ENCODE results near the gene OR5B17. TPM values are rescaled to one million over a fixed set of nuclear protein-coding genes. Genes with fewer than 3 reads are reported as not detected.

Gene OR5B17
- total and polyA plus RNA-seq, 10 of the 15 experiments (the other 5 are each of a cell fraction or from before 2014, with no cell fraction given), result not detected

- ChIA-PET CTCF (no interaction called here), SMC1A (ENCODE audit: uncharacterized antibody, unreplicated experiment) (no interaction called here), POLR2A (no interaction called here), RAD21 (ENCODE audit: unreplicated experiment) (no interaction called here)
- DNase-seq (ENCODE audit: low read depth, low spot score), result no peak
- FAIRE-seq, result no peak
- Histone ChIP-seq H2AFZ (ENCODE audit: control insufficient read depth, low read depth, low read length) (no peak overlapping the region), H3K27me3 (replicated peaks in 1 of 2; ENCODE audit: control insufficient read depth in 2 of 2, insufficient read depth in 2 of 2, low read length in 1 of 2) (no peaks in the 10 kb centered on the region), H3K36me3 (ENCODE audit: control insufficient read depth in 2 of 2, insufficient read depth in 2 of 2, low read length in 1 of 2) (no peaks in the 10 kb centered on the region), H3K79me2 (ENCODE audit: control insufficient read depth, insufficient read depth, low read length) (no peaks in the 10 kb centered on the region), H4K20me1 (ENCODE audit: control insufficient read depth, insufficient read depth) (no peaks in the 10 kb centered on the region), H3K4me1 (ENCODE audit: control insufficient read depth, insufficient read depth, low read length) (no peaks in the 10 kb centered on the region), H3K4me2 (ENCODE audit: control insufficient read depth, insufficient read depth) (no peak overlapping the region), H3K27ac (ENCODE audit: control insufficient read depth, insufficient read depth) (no peak overlapping the region), H3K4me3 (no peak overlapping the region), H3K9me3 (replicated peaks; ENCODE audit: control insufficient read depth, insufficient read depth, low read length) (no peaks in the 10 kb centered on the region), H3K9ac (ENCODE audit: control insufficient read depth, insufficient read depth, low read length) (no peak overlapping the region)
- TF ChIP-seq CBX3 (IDR thresholded peaks at IDR 0.05; ENCODE audit: borderline replicate concordance, low read depth) (no peak), MTA3 (IDR thresholded peaks at IDR 0.05; ENCODE audit: borderline replicate concordance, low read length) (no peak), SIX5 (IDR thresholded peaks at IDR 0.05; ENCODE audit: low read depth, low read length, severe bottlenecking) (no peak), HCFC1 (IDR thresholded peaks at IDR 0.05; ENCODE audit: low read length) (no peak), CREB1 (IDR thresholded peaks at IDR 0.05; ENCODE audit: low read depth) (no peak), HSF1 (IDR thresholded peaks at IDR 0.05; ENCODE audit: low read depth, low read length) (no peak), DPF2 (IDR thresholded peaks at IDR 0.05) (no peak), ZSCAN29 (IDR thresholded peaks at IDR 0.05) (no peak), SPI1 (IDR thresholded peaks at IDR 0.05; ENCODE audit: borderline replicate concordance, insufficient read depth, low read depth, low read length) (no peak)
- TF ChIP-seq, protein P1, sequence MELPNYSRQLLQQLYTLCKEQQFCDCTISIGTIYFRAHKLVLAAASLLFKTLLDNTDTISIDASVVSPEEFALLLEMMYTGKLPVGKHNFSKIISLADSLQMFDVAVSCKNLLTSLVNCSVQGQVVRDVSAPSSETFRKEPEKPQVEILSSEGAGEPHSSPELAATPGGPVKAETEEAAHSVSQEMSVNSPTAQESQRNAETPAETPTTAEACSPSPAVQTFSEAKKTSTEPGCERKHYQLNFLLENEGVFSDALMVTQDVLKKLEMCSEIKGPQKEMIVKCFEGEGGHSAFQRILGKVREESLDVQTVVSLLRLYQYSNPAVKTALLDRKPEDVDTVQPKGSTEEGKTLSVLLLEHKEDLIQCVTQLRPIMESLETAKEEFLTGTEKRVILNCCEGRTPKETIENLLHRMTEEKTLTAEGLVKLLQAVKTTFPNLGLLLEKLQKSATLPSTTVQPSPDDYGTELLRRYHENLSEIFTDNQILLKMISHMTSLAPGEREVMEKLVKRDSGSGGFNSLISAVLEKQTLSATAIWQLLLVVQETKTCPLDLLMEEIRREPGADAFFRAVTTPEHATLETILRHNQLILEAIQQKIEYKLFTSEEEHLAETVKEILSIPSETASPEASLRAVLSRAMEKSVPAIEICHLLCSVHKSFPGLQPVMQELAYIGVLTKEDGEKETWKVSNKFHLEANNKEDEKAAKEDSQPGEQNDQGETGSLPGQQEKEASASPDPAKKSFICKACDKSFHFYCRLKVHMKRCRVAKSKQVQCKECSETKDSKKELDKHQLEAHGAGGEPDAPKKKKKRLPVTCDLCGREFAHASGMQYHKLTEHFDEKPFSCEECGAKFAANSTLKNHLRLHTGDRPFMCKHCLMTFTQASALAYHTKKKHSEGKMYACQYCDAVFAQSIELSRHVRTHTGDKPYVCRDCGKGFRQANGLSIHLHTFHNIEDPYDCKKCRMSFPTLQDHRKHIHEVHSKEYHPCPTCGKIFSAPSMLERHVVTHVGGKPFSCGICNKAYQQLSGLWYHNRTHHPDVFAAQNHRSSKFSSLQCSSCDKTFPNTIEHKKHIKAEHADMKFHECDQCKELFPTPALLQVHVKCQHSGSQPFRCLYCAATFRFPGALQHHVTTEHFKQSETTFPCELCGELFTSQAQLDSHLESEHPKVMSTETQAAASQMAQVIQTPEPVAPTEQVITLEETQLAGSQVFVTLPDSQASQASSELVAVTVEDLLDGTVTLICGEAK (IDR thresholded peaks at IDR 0.05; ENCODE audit: borderline replicate concordance), result no peak
- ATAC-seq, result no peak
- no TSS peak for BruUV-seq (replicated peaks)
- in situ Hi-C loops (cut with MboI), result no loop called here
- intact Hi-C loops (cut with micrococcal nuclease; ENCODE audit: unreplicated experiment), result no loop called here
Measured at GRCh38 chr11:58334708-58335107, 24.2 kb downstream of the OR5B17 start.

Measured in GM12878 (cell line).